Measurements from ENCODE around the gene PAQR4.

GRCh38 chr16:2967721-2968161, 1.4 kb upstream of the PAQR4 start:
- TF ChIP-seq CTCF (IDR thresholded peaks at IDR 0.05; ENCODE audit: low read length) (no peak), EZH2 (optimal IDR thresholded peaks at IDR 0.05; ENCODE audit: low read depth, low read length) (no peak)
